ENCODE results near the gene KAT6B. TPM values are rescaled to one million over a fixed set of nuclear protein-coding genes. Genes with fewer than 3 reads are reported as not detected.
A peak's percentile ranks its signal among the peaks of the same experiment; 100 is the strongest.

KAT6B gene
- total and polyA plus RNA-seq, 8 donors: 3.7 to 109 (median 34.3) TPM

- Histone ChIP-seq H3K27ac (no peak overlapping the region), H3K9me3 (no peaks in the 10 kb centered on the region), H3K27me3 (no peaks in the 10 kb centered on the region), H3K4me1 (peaks cover 0 to 17% (median 4%) of the 10 kb centered on the region in 4 donors), H3K36me3 (peaks cover 34 to 74% (median 71%) of the 10 kb centered on the region in 4 donors), H3K4me3 (no peak overlapping the region)
- intact Hi-C loops (cut with DNase I; ENCODE audit: low total_unique reads): loop anchor here (10.0 kb wide), 2 partner anchors 204 to 764 kb away; partner anchors contain the start of gene KAT6B
- 81 to 93% (median 91%) methylated on average over 7 of the region's 7 CpGs for WGBS, 5 donors
- TF ChIP-seq POLR2AphosphoS5 (IDR thresholded peaks at IDR 0.05) (no peak), CTCF (IDR thresholded peaks at IDR 0.05) (no peak), EP300 (IDR thresholded peaks at IDR 0.05) (no peak)
- no peak for DNase-seq
Measured at GRCh38 chr10:75028748-75029147, 202.3 kb downstream of the KAT6B start.

GRCh38 chr10:75029420-75029819 is 203.0 kb downstream of the KAT6B start:
- Histone ChIP-seq H3K36me3 (peaks cover 34 to 69% (median 67%) of the 10 kb centered on the region in 4 donors), H3K4me1 (peaks cover 0 to 22% (median 4%) of the 10 kb centered on the region in 4 donors), H3K9me3 (no peaks in the 10 kb centered on the region), H3K4me3 (no peak overlapping the region), H3K27ac (no peak overlapping the region), H3K27me3 (no peaks in the 10 kb centered on the region)
- TF ChIP-seq EP300 (IDR thresholded peaks at IDR 0.05): no peak
- TF ChIP-seq POLR2AphosphoS5 (IDR thresholded peaks at IDR 0.05): no peak
- no peak for TF ChIP-seq CTCF (IDR thresholded peaks at IDR 0.05)
- TF ChIP-seq POLR2A (IDR thresholded peaks at IDR 0.05): no peak
- intact Hi-C loops (cut with DNase I; ENCODE audit: low total_unique reads): loop anchor here (10.0 kb wide), 2 partner anchors 205 to 765 kb away; partner anchors contain the start of gene KAT6B
- no peak for DNase-seq
- 91 to 95% (median 93%) methylated on average over 9 to 15 of the region's 15 CpGs for WGBS, 5 donors

GRCh38 chr10:75029857-75030256 is 203.5 kb downstream of the KAT6B start:
- Histone ChIP-seq H3K36me3 (peaks cover 34 to 64% (median 63%) of the 10 kb centered on the region in 4 donors), H3K27me3 (no peaks in the 10 kb centered on the region), H3K4me3 (no peak overlapping the region), H3K27ac (no peak overlapping the region), H3K9me3 (no peaks in the 10 kb centered on the region), H3K4me1 (peaks cover 0 to 18% (median 2%) of the 10 kb centered on the region in 4 donors)
- DNase-seq: peak in 1 of 2 donors; percentile 88
- intact Hi-C loops (cut with DNase I; ENCODE audit: low total_unique reads): loop anchor here (10.0 kb wide), 2 partner anchors 205 to 765 kb away; partner anchors contain the start of gene KAT6B
- TF ChIP-seq POLR2AphosphoS5 (IDR thresholded peaks at IDR 0.05): peak in 2 of 3 donors; percentile 26 to 40
- TF ChIP-seq POLR2A (IDR thresholded peaks at IDR 0.05): no peak
- no peak for TF ChIP-seq CTCF (IDR thresholded peaks at IDR 0.05)
- TF ChIP-seq EP300 (IDR thresholded peaks at IDR 0.05): no peak
- WGBS, 5 donors: 70 to 86% (median 76%) methylated on average over 12 to 13 of the region's 13 CpGs

- WGBS, 5 donors: 95 to 97% (median 97%) methylated on average over 10 of the region's 10 CpGs
- intact Hi-C loops (cut with DNase I; ENCODE audit: low total_unique reads): no loop called here
Measured at GRCh38 chr10:75030371-75030770, 204.0 kb downstream of the KAT6B start.

More at GRCh38 chr10:75030371-75030770, 204.0 kb downstream of the KAT6B start:
- DNase-seq: no peak
- Histone ChIP-seq H3K4me3 (no peak overlapping the region), H3K27ac (no peak overlapping the region), H3K36me3 (peaks cover 34 to 59% (median 58%) of the 10 kb centered on the region in 4 donors), H3K4me1 (peaks cover 0 to 14% (median 0%) of the 10 kb centered on the region in 4 donors), H3K9me3 (no peaks in the 10 kb centered on the region), H3K27me3 (no peaks in the 10 kb centered on the region)
- no peak for TF ChIP-seq POLR2AphosphoS5 (IDR thresholded peaks at IDR 0.05)
- no peak for TF ChIP-seq POLR2A (IDR thresholded peaks at IDR 0.05)
- TF ChIP-seq EP300 (IDR thresholded peaks at IDR 0.05): no peak
- TF ChIP-seq CTCF (IDR thresholded peaks at IDR 0.05): no peak

Data from stomach (tissue), 9 donors.